ENCODE data around the gene UFD1. TPM values are rescaled to one million over a fixed set of nuclear protein-coding genes. Genes with fewer than 3 reads are reported as not detected.
A peak's percentile ranks its signal among the peaks of the same experiment; 100 is the strongest.

The UFD1 gene
- total and polyA plus RNA-seq, 9 of the 15 experiments (the other 6 are each of a cell fraction or from before 2014, with no cell fraction given) = 238 to 645 (median 363) TPM

- TF ChIP-seq ETV6 (IDR thresholded peaks at IDR 0.05; ENCODE audit: borderline replicate concordance in 1 of 2, low read depth in 2 of 2, low read length in 1 of 2) = no peak
- TF ChIP-seq ETV6 (CRISPR knock-in tag; IDR thresholded peaks at IDR 0.05; ENCODE audit: borderline replicate concordance) = no peak
- TF ChIP-seq, protein P1, sequence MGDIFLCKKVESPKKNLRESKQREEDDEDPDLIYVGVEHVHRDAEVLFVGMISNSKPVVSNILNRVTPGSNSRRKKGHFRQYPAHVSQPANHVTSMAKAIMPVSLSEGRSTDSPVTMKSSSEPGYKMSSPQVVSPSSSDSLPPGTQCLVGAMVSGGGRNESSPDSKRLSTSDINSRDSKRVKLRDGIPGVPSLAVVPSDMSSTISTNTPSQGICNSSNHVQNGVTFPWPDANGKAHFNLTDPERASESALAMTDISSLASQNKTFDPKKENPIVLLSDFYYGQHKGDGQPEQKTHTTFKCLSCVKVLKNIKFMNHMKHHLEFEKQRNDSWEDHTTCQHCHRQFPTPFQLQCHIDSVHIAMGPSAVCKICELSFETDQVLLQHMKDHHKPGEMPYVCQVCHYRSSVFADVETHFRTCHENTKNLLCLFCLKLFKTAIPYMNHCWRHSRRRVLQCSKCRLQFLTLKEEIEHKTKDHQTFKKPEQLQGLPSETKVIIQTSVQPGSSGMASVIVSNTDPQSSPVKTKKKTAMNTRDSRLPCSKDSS (IDR thresholded peaks at IDR 0.05; ENCODE audit: low read depth, partially characterized antibody) = no peak
- TF ChIP-seq MBD1 (CRISPR knock-in tag; IDR thresholded peaks at IDR 0.05) = no peak
- TF ChIP-seq XRCC5 (IDR thresholded peaks at IDR 0.05; ENCODE audit: low read depth, low read length) = 0 out of 2 replicates have a peak, but pooled peaks have one; percentile 35
- TF ChIP-seq JUND (IDR thresholded peaks at IDR 0.05; ENCODE audit: borderline replicate concordance, low read depth, low read length) = peak; percentile 69; the same call in 1 of the 2 replicates
- peak; percentile 37; the same call in 1 of the 3 replicates for TF ChIP-seq JUND (tag; IDR thresholded peaks at IDR 0.05; ENCODE audit: borderline replicate concordance, low read depth, low read length)
- TF ChIP-seq AFF1 (IDR thresholded peaks at IDR 0.05; ENCODE audit: low read depth in 1 of 2, partially characterized antibody in 2 of 2) = peak in 1 of 2 experiments; percentile 78
- TF ChIP-seq, protein P2, sequence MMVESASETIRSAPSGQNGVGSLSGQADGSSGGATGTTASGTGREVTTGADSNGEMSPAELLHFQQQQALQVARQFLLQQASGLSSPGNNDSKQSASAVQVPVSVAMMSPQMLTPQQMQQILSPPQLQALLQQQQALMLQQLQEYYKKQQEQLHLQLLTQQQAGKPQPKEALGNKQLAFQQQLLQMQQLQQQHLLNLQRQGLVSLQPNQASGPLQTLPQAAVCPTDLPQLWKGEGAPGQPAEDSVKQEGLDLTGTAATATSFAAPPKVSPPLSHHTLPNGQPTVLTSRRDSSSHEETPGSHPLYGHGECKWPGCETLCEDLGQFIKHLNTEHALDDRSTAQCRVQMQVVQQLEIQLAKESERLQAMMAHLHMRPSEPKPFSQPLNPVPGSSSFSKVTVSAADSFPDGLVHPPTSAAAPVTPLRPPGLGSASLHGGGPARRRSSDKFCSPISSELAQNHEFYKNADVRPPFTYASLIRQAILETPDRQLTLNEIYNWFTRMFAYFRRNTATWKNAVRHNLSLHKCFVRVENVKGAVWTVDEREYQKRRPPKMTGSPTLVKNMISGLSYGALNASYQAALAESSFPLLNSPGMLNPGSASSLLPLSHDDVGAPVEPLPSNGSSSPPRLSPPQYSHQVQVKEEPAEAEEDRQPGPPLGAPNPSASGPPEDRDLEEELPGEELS (CRISPR knock-in tag; IDR thresholded peaks at IDR 0.05; ENCODE audit: borderline replicate concordance) = no peak
- no peak for TF ChIP-seq TAF1 (IDR thresholded peaks at IDR 0.05; ENCODE audit: control insufficient read depth, extremely low read depth, insufficient read depth, low read length, severe bottlenecking)
- TF ChIP-seq HMG20B (CRISPR knock-in tag; IDR thresholded peaks at IDR 0.05) = no peak
- TF ChIP-seq ERF (CRISPR knock-in tag; IDR thresholded peaks at IDR 0.05) = no peak
- TF ChIP-seq NCOA6 (IDR thresholded peaks at IDR 0.05) = no peak
- peak; percentile 43 for TF ChIP-seq MAFG (tag; conservative IDR thresholded peaks at IDR 0.05)
Observed at GRCh38 chr22:19407649-19408606, 71.1 kb downstream of the UFD1 start (continued).
